Fibroblast of skin of right biceps (primary cell): Measurements from ENCODE around the gene LHX4.
A peak's percentile ranks its signal among the peaks of the same experiment; 100 is the strongest.

Experiments used
- DNase-seq: peaks from one replicate; pipeline ENCODE4 v3.0.0-alpha.2; 2013

The LHX4 gene

DNA sequence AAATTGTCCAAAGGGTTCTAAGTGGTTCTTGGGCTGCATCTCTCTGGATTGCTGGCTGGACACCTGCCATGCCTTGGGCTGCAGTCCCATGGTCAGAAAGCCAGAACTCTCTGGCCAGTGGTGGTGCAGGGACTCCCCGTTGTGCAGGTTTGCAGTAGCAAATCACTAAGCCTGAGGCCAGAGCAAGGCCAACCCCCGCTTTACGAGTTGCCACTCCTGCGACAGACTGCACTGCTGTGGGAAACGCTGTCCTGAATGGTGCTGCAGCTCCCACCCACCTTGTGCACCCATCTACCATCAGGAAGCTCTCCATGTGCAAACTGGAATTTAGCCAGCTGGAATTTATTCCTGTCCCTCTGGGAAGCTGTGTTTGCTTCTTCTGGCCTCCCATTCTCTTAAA lies 45.7 kb downstream of the LHX4 start:
- DNase-seq = no peak

DNA sequence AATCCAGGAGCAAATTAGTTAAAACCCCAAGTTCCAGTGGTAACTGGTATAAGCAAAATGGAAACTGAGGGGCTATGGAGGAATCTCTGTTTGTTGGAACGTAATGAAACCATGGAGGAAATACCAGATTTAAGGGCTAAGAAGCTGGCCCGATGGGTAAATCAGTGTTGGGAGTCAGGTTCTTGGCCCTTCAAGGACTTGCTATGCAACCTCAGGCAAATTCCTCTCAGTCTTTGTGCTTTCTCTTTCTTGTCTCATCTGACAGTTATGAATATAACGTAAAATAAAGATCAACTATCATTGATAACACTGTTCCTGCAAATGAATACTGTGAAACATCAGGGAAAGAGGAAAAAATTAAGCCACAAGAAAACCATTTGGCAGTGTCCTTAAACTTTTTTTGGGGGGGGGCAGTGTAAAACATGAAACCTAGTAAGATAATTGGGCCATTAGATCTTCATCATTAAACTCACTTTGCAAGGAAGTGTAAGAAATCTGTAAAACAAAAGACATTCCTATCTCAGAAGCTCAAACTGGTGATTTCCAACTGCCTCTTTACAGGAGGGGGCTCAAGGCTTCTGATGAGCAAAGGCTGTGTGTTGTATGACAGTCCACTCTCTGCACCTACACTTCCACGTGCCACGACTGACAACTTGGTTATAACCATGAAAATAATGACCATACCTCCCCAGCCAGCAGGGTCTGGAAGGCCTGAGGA lies 47.6 kb downstream of the LHX4 start:
- no peak for DNase-seq

DNA sequence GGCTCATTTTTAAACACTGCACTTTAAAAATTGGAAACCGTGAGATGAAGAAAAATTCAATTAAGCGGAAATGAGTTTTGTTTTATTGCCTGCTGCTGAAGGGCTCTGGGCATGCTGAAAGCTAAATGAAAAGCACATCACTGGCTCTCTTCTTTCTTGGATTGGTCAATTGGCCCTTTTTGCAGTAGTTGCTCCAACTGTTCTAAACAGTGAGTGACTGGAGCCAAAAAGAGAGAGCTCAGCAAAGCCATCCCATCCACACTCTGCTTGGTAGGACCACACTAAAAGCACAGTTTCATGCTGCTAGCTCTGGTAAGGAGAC lies 48.1 kb downstream of the LHX4 start:
- DNase-seq = no peak

DNA sequence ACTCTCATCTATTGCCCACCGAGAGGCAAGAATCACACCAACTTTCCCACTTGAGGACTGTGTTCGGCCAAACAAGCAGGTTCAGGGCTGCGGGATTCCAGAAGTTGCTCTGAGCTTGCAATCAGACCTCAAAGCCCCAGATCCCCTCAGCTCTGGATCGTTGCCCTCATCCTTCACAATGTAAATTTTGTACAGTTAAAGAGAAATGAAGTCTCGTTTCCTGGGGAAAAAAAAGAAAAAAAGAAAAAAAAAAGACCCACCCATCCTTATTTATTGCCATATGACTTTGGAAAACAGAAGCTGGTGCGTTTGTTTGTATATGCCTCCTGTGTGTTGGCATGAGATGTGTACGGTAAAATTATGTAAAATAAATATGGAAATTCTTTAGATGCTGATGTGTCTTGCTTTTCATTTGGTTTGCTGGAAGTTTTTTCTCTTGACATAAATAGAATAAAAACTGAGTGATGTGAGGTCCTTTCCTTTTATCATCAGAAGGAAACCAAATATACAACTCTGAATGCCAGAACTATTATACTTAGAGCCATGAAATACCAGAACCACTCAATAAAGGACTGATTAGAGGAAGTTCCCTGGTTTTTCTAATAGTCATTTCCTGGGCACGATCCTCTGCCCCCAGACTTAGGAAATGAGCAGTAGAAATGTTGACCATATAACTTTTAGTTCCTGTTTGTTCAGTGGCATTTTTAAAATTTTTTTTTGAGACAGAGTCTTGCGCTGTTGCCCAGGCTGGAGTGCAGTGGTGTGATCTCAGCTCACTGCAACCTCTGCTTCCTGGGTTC lies 48.7 kb downstream of the LHX4 start:
- DNase-seq = no peak

DNA sequence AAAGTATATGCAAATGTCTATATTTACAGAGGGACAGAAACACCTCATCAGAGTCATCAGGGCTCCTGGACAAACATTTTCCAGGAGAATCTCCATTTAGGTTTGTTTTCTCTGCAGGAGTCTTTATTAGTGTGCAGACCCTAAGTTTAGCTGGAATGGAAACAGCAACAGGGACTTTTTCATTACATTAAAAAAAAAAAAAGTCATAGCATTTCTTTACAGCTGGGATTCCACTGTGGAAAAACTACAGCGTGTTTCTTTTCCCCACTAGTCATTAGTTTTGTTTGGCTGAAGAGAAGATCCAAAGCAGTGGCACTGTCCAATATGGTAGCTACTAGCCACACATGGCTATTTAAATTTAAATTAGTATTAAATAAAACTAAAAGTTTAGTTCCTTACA lies 49.6 kb downstream of the LHX4 start:
- DNase-seq = no peak

DNA sequence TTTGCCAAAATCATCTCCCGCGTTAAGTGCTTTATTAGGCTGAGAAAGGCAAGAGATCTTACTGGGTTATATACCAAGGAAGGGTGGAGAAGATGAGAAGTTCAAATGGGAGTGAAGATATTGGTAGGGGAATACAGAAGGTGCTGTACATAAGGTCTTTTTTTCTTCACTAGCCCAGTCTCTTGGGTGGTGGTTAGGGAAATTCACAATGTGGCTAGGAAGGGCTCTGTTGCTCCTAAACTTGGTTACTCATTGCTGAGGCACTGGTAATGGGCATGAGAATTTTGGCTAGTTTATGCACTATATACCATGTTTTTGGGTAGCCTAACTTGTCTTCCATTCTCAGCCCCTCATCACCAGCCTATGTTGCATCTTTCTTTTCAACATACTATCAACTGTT lies 50.6 kb downstream of the LHX4 start:
- DNase-seq = no peak

DNA sequence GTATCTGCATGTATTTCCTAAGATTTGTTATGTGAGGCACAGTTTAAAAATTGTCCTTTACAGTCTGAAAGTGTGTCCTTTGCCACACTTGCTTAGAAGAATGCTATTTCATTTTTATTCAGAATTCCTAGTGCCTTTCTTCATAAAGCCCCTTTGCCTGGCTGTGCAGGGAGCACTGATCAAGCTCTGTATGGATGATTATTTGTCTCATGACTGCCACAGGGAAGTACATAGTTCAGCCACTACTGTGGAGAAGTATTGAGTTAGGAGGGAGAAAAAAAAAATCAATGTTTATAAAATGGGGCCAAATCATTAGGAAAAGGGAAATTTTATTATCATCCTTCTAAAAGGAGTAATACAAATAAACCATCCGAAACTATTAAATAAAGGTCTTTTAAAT lies 51.4 kb downstream of the LHX4 start:
- no peak for DNase-seq

DNA sequence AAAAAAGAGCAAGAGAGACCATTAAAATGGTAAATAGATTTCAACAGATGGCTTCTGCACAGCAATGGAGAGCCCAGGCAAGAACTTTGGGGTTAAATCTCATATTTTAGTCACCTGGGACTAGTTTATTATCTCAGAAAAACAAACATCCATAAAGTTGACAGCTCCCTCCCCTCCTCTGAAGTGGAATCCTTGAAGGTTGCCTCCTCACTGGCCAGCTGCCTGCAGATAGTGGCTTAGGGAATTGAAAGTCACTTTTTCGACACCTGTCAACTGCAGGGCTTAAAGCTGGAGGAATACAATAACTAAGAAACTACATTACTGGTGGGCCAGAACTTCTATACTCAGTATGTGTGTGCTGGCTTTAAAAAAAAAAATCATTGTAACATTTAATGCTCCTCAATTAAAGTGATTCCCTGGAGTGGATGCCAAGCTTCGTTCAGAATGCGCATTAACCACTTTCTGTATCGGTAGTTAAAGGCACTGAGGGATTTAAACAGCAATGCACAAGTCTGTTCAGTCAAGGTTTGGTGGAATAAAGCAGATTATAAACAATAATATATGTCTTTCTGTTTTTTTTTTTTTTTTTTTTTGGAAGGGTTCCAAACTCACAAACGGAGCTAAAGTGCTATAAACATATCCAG lies 52.5 kb downstream of the LHX4 start:
- no peak for DNase-seq

DNA sequence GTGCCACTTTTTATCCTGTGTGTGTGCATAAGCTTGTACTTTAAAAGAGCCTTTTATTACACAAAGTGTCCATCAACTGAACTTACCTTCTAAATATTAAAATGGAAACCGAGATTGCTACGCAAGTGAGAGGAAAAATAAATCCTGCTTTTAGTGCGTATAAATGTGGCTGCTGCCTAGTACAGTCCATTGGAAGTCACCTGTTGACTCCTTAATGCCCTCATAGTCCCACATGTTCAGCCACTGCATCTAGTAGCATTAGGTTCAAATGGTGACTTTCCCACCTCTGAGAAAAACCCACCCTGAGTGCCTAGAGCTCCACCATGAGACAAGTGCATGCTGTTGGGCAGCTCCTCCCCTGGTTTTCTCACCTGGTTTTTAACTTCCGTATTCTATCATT lies 53.0 kb downstream of the LHX4 start:
- DNase-seq = no peak

DNA sequence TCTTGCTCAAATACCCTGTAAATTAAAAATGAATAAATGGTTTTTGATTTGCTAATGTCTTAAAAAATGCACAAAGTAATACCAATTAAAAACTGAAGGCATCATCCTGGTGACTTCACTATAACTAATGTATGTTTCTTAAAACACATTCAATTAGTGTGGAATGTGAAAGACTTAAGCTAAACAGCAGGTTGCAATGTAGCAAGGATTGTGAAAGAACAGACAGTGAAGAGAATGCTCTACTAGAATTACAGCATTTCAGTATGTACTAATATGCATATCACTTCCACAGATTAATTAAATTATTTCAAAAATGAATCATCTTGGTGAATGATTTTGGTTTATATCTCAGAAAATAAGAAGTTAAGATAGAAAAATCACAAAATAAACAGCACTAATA lies 56.4 kb downstream of the LHX4 start:
- DNase-seq = no peak

DNA sequence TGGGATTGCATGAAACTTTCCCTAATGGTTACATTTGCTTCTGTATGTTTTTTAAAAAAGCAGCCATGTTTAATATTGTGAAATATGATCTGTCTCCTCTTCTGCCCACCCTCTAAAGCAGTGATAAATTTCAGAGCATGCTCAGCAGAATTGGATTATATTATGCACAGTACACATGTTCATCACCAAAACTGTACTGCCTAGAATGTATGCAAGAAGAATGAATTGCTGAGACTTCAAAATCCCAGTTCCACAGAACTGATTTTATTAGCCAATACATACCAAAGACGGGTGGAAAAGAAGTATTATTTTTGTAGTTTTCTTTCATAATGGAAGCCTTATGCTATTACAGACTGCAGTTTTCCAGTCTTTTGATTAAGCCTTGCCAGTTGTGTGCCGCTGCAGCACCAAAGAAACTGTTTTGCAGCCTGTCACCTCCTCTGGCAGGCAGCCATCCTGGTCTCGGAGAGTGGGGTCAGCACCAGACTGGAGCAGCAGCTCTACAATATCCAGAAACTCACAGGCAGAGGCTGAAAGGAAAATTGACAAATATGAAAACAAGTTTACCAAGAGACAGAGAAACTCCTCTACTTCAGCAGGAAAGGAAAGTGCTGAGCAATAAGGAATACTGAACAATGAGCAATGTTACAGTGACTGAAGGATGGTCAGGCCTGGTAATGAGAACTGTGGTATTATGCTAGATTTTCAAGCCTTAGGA lies 58.1 kb downstream of the LHX4 start:
- no peak for DNase-seq

DNA sequence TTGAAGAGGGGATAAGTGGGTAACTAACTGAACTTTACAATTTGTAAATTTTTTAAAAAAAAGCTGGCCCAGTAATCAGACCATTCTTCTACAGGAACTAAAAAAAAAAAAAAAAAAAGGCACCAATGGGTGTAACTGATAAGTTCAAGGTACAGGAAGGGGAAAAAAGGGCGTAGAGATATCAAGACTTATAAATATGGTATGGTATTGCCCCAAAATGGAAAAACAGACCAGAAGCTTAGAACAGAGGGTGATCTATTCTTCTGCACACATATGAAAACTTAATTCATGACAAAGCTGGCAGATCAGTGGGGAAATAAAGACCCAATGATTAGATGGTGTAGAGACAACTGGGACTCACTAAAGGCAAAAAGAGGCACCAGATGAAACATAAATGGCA lies 58.9 kb downstream of the LHX4 start:
- DNase-seq = no peak

DNA sequence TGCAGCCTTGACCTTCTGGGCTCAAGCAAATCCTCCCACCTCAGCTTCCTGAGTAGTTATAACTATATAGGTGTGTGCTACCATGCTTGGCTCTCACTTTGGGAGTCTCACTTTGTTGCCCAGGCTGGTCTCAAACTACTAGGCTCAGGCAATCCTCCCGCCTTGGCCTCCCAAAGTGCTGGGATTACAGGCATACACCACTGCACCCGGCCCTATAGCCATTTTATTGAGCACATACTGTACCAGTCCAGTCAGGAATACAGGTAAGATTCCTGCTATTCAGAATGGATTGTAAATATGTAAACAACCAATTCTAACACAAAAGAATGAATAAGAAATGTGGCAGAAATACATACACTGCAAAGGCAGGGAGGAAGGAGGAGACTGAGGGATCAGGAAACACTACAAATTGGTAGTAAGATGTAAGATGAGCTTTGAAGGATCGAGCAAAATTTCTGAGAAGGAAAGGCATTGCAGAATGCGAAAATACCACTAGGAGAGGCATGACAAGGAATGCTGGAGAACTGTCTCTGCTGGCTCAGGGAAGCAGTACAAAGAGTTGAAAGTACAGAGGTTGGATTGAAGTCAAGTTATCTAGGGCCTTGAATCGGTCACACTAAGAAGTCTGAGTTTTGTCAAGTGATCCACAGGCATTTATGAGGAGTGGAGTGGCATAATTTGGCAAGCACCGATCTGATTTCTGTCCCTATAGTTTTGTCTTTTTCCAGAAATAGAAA lies 60.4 kb downstream of the LHX4 start:
- no peak for DNase-seq

DNA sequence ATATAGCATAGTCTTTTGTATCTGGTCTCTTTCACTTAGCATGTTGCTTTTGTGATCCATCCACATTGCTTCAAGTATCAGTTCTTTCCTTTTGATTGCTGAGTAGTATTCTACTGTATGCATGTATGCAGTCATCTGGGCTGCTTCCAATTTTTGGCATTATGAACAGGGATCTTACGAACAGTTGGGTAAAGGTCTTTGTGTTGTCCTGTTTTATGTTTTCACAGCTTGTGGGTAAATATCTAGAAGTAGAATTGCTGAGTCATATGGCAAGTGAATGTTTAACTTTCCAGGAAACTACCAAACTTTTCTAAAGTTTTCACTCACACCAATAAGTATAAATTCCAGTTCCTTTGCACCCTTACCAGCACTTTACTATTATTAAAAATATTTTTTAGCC lies 60.9 kb downstream of the LHX4 start:
- no peak for DNase-seq

DNA sequence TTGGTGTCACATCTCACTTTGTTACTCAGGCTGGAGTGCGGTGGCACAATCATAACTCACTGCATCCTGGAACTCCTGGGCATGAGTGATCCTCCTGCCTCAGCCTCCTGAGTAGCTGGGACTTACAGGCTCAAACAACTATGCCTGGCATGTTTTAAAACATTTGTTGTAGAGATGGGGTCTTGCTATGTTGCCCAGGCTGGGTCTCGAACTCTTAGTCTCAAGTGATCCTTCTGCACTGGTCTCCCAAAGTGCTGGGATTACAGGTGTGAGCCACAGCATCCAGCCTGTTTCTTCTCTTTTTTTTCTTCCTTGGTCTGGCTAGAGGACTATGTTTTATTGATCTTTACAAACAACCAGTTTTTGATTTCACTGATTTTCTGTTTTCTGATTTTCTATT lies 64.6 kb downstream of the LHX4 start:
- DNase-seq = no peak

DNA sequence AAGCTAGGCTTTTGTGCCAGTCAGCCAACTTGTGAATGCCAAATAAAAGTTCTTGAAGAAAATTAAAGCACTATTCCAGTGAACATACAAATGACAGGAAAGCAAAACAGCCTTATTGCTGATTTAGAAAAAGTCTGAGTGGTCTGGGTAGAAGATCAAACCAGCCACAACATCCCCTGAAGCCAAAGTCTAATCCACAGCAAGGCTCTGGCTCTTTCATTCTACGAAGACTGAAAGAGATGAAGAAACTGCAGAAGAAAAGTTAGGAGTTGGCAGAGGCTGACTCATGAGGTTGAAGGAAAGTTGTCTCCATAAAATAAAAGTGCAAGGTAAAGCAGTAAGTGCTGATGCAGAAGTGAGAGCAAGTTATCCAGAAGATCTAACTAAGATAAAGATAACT lies 65.9 kb downstream of the LHX4 start:
- no peak for DNase-seq

DNA sequence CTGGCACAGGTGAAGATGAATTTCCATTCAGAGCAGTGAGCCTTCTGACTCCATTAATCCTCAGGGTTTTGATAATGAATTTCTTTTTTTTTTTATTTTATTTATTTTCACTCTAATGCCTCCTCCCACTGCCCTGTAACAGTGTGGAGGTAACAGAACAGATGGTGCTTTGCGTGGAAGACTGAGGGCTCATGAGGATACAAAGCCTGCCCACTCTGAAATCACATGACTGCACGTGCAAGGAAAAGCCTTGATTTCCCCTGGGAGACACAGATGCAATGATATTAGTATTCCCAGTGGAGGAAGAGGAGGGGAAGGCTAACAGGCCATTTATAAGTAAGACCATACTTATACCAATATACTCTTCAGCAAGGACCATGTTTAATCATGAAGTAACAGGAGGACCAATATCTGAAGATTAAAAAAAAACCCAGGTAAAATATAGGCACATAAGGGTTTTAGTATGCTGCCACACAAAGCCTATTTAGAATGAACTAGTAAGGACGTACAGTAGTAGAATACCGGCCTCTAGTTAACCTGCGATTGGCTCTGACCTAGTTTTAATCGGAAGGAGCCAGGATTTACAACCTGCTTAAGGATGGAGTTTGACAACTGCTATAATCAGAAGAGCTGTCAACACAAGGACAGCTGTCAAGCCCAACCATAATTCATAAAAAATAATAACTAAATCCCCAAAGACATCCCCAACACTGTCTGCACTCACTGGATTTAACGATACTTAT lies 69.6 kb downstream of the LHX4 start:
- no peak for DNase-seq

DNA sequence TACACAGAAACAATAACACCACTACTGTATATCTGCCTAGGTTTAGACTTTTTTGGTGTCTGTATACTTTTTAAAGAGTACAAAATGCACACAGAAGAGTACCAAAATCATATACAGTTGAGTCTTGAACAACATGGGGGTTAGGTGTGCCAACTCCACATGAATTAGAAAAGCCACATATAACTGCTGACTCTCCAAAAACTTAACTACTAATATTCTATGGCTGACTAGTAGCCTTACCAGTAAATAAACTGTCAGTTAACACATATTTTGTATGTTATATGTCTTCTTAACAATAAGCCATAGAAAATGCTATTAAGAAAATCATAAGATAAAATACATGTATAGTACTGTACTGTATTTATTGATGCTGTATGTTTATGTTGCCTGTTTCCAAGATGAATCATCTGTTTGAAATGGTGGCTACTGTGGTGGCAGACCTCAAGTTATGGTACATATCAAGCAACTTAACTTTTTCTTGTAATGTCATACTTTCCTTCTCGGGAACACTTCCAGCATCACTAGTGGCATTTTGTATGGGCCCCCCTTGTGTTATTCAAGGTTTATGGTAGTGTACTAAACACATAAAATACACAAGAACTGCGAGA lies 71.2 kb downstream of the LHX4 start:
- peak; percentile 56 for DNase-seq

DNA sequence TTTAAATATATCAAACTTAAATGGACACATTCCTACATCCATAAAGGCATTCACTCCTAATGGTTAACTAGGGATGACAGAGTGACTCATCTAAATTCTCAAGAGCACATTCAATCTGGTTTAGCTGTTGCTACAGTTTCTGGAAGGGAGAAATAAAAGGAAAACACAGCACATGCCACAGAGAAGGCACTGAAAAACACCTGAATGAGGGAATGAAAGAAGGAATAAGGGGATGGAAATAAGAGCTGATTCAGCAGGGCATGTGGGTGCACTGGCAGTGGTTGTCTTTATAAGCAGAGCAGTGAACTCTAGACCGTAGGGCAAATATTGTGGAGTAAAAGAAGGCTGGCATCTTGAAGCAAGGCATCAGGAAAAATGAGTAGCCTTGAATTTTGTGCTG lies 79.3 kb downstream of the LHX4 start:
- peak; percentile 75 for DNase-seq

DNA sequence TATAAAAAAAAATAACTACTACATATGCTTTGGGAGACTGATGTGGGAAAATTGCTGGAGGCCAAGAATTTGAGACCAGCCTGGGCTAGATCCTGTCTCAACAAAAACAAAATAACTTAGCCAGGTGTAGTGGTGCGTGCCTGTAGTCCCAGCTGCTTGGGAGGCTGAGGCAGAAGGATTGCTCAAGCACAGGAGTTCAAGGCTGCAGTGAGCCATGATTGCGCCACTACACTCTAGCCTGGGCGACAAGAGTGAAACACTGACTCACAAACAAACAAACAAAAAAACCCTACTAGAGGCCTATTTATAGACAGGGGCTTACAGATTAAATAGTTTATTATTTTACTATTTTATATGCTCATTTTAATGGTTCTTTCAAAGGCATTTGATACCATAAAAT lies 80.0 kb downstream of the LHX4 start:
- peak; percentile 10 for DNase-seq

DNA sequence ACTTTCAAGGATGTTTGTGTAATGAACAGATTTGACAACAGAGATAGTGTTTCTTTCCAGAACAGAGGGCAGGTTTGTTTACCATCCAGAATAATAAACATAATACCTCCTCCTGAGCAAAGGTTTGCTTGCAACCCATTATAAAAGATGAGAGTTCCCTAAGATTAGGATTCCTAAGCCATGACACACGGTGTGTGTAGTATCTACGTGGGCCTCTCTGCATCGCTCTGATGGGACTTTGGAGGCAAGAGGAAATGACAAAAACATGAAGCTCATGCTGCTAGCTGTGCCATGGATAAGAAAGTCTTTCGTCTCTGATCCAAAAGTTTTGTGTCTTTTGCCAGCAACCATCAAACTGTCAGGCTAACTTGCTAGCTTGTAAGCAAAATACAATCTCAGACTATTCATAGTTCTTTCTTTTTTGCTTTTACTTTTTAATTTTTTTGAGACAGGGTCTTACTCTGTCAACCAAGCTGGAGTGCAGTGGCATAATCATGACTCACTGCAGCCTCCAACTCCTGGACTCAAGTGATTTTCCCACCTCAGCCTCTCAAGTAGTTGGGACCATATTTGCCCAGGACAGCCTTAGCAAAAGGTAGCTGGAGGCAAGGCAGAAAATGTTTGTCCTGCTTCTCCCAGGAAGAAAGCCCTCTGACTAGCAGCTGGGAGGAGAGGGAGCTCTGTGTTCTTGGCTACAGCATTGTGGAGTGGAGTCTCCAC lies 81.1 kb downstream of the LHX4 start:
- peak; percentile 72 for DNase-seq
